PFSK-1 (cell line): ENCODE measurements around the gene ADAM10.

Source experiments
- FOXP2 ChIP-seq: optimal IDR thresholded peaks from 2 replicates; pipeline ENCODE3; 2011; ENCODE audit warnings: borderline replicate concordance, control low read depth, inconsistent platforms; ENCODE audit not compliant: insufficient read depth; ENCODE audit errors: extremely low read length, extremely low read depth
- POLR2AphosphoS5 ChIP-seq: IDR thresholded peaks from 2 replicates; pipeline ENCODE4 v1.6.1; 2012; ENCODE audit warnings: low read depth, mild to moderate bottlenecking, control low read depth, low read length, moderate library complexity
- REST ChIP-seq, 2 experiments: IDR thresholded peaks; 2 replicates each; pipeline versions ENCODE4 v1.6.1 to v1.8.0; 2011 to 2012; ENCODE audit warnings: low read depth in 2 of 2, low read length in 2 of 2, control low read depth in 1 of 2, inconsistent platforms in 1 of 2, mild to moderate bottlenecking in 1 of 2, moderate library complexity in 1 of 2; ENCODE audit not compliant: insufficient read depth in 1 of 2
- SIN3A ChIP-seq: IDR thresholded peaks from 2 replicates; pipeline ENCODE4 v1.6.1; 2012; ENCODE audit warnings: mild to moderate bottlenecking, low read length, moderate library complexity, borderline replicate concordance; ENCODE audit not compliant: insufficient read depth
- TAF1 ChIP-seq: IDR thresholded peaks from 2 replicates; pipeline ENCODE4 v1.6.1; 2012; ENCODE audit warnings: low read length, control low read depth, borderline replicate concordance; ENCODE audit not compliant: insufficient read depth

Gene ADAM10

GRCh38 chr15:58598829-58599210, 150.7 kb downstream of the ADAM10 start:
- TF ChIP-seq FOXP2 (no peak), POLR2AphosphoS5 (no peak), TAF1 (no peak), SIN3A (no peak), REST (IDR thresholded peaks at IDR 0.05; ENCODE audit: insufficient read depth in 1 of 2, low read depth in 2 of 2, low read length in 2 of 2) (no peak)

- no peak for TF ChIP-seq TAF1
- TF ChIP-seq FOXP2 = no peak
- TF ChIP-seq REST (IDR thresholded peaks at IDR 0.05; ENCODE audit: insufficient read depth in 1 of 2, low read depth in 2 of 2, low read length in 2 of 2) = no peak
- TF ChIP-seq SIN3A = no peak
- no peak for TF ChIP-seq POLR2AphosphoS5
Observed at GRCh38 chr15:58597943-58598828, 151.3 kb downstream of the ADAM10 start.

DNA sequence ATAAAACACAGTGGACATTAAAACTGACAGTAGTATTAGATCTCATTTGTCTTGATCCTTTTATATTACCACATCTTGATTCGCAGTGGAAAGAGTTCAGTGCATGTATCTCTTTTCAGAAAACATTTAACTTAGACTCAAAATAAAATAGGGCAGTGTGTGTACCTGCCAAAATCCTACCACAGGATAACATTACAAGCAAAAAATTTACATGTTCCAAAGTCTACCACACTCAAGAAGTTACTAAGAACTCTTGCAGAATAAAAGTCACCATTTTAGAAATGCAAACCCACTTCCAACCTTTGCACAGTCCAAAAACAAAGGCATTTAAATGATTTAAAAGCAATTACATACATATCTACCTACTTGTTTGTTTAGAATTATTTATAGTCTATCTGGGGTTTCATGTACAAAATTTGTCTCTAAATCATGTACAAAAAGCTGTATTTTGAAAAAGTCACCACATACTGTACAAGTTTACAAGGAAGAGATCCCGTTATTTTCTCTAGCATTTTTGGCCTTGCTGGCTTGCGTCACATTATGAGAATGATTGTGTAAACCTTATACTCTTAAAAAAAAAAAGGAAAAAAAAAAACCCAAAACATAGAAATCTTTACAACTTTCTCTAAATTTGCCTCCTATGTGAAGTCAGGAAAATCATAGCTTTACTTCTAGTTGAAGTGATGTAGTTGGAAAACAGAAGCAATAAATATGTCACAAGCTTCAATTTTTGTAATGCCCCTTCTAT, 153.8 kb downstream of the ADAM10 start:
- TF ChIP-seq POLR2AphosphoS5 (no peak), TAF1 (no peak), FOXP2 (no peak), REST (IDR thresholded peaks at IDR 0.05; ENCODE audit: insufficient read depth in 1 of 2, low read depth in 2 of 2, low read length in 2 of 2) (no peak), SIN3A (no peak)

GRCh38 chr15:58594898-58595297, 154.6 kb downstream of the ADAM10 start:
- TF ChIP-seq FOXP2 (no peak), TAF1 (no peak), REST (IDR thresholded peaks at IDR 0.05; ENCODE audit: insufficient read depth in 1 of 2, low read depth in 2 of 2, low read length in 2 of 2) (no peak), SIN3A (no peak), POLR2AphosphoS5 (no peak)
